GM18508 (cell line): ENCODE data around the gene ABCB8.

Source experiments
- ATAC-seq: cut with Tn5 transposase; IDR thresholded peaks from one replicate; pipeline ENCODE4 v1.9.1; 2021; ENCODE audit warnings: moderate number of reproducible peaks; ENCODE audit not compliant: insufficient read depth, unreplicated experiment

ABCB8 gene

GRCh38 chr7:151066273-151066974, 38.2 kb downstream of the ABCB8 start:
- ATAC-seq, result no peak

GRCh38 chr7:151068069-151068773, 40.0 kb downstream of the ABCB8 start:
- no peak for ATAC-seq

- ATAC-seq, result no peak
Measured at GRCh38 chr7:151069841-151070573, 41.8 kb downstream of the ABCB8 start.

- ATAC-seq, result no peak
Measured at GRCh38 chr7:151070574-151070960, 42.3 kb downstream of the ABCB8 start.

GRCh38 chr7:151071032-151071866, 43.0 kb downstream of the ABCB8 start:
- no peak for ATAC-seq

- no peak for ATAC-seq
Measured at GRCh38 chr7:151073990-151074389, 45.7 kb downstream of the ABCB8 start.

- no peak for ATAC-seq
Measured at GRCh38 chr7:151074817-151075661, 46.8 kb downstream of the ABCB8 start.

- ATAC-seq, result no peak
Measured at GRCh38 chr7:151075662-151075971, 47.4 kb downstream of the ABCB8 start.

- ATAC-seq, result no peak
Measured at GRCh38 chr7:151075978-151076426, 47.8 kb downstream of the ABCB8 start.

GRCh38 chr7:151076863-151077704, 48.8 kb downstream of the ABCB8 start:
- ATAC-seq, result no peak

GRCh38 chr7:151077705-151078232, 49.5 kb downstream of the ABCB8 start:
- no peak for ATAC-seq

GRCh38 chr7:151078233-151079040, 50.2 kb downstream of the ABCB8 start:
- ATAC-seq, result no peak

- ATAC-seq, result no peak
Measured at GRCh38 chr7:151079199-151079910, 51.1 kb downstream of the ABCB8 start.

GRCh38 chr7:151080067-151080521, 51.8 kb downstream of the ABCB8 start:
- no peak for ATAC-seq

GRCh38 chr7:151080522-151081169, 52.4 kb downstream of the ABCB8 start, which contains the start of gene FASTK:
Gene FASTK, minus strand, starts transcription at chr7:151080809. Its CDS starts 43 bp downstream, at chr7:151080766.
- ATAC-seq, result no peak
